ENCODE results near the gene NRCAM. TPM values are rescaled to one million over a fixed set of nuclear protein-coding genes. Genes with fewer than 3 reads are reported as not detected.

NRCAM gene
- total and polyA plus RNA-seq, 2 of the 8 experiments (the other 6 are each of a cell fraction or from before 2014, with no cell fraction given), result 2.7 to 3.8 TPM

GRCh38 chr7:108210796-108211195, 245.4 kb downstream of the NRCAM start (continued):
- no peak for TF ChIP-seq CHD1 (IDR thresholded peaks at IDR 0.05; ENCODE audit: low read depth, low read length)
- TF ChIP-seq SRF (IDR thresholded peaks at IDR 0.05; ENCODE audit: low read depth, low read length), result no peak
- TF ChIP-seq SP2 (IDR thresholded peaks at IDR 0.05; ENCODE audit: low read length), result no peak
- TF ChIP-seq GTF2F1 (IDR thresholded peaks at IDR 0.05; ENCODE audit: borderline replicate concordance, low read depth, low read length), result no peak
- TF ChIP-seq FOSL1 (IDR thresholded peaks at IDR 0.05; ENCODE audit: insufficient read depth, low read depth, low read length), result no peak
- TF ChIP-seq SP1 (IDR thresholded peaks at IDR 0.05; ENCODE audit: low read depth, low read length), result no peak
- no peak for TF ChIP-seq RAD21 (IDR thresholded peaks at IDR 0.05 in 1 of 2, conservative IDR thresholded peaks at IDR 0.05 in 1 of 2; ENCODE audit: low read depth in 2 of 2, low read length in 2 of 2)
- no peak for TF ChIP-seq RFX5 (IDR thresholded peaks at IDR 0.05; ENCODE audit: borderline replicate concordance, low read depth, low read length)

All from H1 (cell line).